Superior temporal gyrus (tissue), 1 donor: ENCODE data around the gene COMMD6.

Experiments used
- DNase-seq: peaks from one replicate; pipeline ENCODE4 v3.0.0-alpha.2; 2016; ENCODE audit errors: extremely low spot score

COMMD6 gene

DNA sequence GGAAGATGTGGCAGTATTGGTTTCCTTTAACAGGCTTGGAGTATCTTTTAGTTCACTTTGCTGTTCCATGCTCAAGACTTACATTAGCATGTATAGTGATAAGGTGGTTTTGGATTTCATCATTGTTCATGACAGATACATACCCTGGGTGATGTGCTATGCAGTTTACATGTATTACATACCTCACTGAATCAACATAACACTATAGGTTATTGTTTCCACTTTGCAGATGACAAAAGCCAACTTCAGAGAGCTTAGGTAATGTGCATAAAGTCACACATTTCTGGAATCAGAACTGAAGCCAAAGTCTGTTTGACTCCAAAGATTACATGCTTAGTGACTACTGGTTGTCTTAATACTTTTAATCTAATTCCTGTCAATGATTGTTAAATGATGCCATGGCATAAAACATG lies 7.1 kb downstream of the COMMD6 start:
- no peak for DNase-seq

DNA sequence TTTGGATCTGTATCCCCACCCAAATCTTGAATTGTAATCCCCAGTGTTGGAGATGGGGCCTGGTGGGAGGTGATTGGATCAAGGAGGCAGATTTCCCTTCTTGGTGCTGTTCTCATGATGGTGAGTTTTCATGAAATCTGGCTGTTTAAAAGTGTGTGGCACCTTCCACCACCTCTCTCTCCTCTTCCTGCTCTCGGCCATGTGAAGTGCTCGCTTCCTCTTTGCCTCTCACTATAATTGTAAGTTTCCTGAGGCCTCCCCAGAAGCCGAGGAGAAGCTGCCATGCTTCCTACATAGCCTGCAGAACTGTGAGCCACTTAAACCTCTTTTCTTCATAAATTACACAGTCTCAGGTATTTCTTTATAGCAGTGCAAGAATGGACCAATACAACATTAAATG lies 15.7 kb downstream of the COMMD6 start:
- DNase-seq, result no peak

GRCh38 chr13:75518439-75519088 lies 19.1 kb downstream of the COMMD6 start:
- no peak for DNase-seq

DNA sequence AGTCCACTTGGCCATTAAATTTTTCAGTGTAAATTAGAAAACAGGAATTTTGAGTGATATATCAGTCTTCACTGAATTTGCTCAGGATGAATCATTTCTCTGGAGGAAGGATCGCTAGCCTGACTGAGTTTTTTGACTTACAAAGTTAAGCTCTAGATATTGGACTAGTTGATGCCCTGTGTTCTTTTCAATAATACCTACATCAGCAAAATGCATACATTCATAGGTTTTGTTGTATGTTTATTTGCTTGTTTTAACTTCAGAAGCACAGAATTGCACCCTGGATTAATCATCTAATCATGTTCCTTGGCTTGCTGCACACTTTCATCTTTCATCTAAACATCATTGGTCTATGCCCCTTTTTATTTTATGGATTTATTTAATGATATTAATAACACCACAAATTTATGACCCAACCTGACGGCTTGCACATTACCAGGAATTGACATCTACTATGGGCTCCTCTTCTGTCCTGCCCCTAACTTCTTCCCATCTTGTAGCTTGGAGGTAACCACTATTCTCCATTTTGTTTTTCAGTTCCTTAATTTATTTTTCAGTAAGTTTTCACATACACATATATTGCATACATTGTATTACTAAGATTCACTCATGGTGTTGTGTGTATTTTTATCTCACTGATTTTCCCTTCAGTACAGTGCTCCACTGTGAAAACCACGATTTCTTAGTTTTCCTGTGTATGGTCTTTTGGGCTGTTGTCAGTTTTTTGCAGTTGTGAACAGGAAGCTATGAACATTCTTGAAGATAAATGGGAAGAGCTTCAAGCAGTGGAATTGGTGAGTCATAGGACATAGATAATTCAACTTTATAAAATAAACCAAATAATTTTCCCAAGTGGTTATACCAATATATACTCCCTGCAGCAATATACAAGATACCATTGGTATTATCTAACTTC lies 23.3 kb downstream of the COMMD6 start:
- no peak for DNase-seq

DNA sequence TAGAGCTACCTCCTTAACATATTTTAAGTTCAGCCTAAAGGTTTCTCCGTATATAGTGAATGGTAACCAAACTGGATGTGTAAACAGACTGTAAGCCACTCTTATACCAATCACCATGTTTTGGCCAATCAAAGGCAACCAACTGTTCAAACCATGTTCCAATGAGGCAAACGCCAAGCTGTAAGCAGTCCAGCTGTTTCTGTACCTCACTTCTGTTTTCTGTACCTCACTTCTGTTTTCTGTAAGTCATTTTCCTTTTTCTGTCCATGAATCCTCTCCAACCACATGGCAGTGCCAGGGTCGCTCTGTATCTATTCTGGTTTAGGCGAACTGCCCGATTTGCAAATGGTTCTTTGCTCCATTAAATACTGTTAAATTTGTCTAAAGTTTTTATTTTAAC lies 24.4 kb downstream of the COMMD6 start:
- no peak for DNase-seq

DNA sequence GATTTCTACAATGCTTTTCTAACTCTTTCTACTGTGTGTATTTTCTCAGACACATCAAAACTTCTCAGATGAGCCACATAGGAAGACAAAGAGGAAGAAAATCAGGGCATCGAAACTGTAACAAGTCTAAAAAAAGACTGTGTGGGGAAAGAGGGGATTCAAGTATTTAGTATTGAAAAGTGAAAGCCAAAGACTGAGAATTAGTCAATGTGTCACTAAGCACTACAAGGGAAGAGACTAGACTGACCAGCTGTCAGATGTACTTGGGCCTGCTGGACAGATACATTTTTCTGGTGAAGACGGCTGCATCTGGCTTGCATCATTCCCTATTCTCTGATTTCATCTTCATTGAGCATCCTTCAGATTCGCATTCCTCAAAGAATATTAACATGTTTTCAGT lies 25.4 kb downstream of the COMMD6 start:
- DNase-seq, result no peak

- no peak for DNase-seq
Observed at GRCh38 chr13:75511051-75511625, 26.5 kb downstream of the COMMD6 start.

- DNase-seq, result no peak
Observed at GRCh38 chr13:75508002-75508548, 29.6 kb downstream of the COMMD6 start.

GRCh38 chr13:75507027-75508001 lies 30.3 kb downstream of the COMMD6 start:
- DNase-seq, result no peak

- DNase-seq, result no peak
Observed at GRCh38 chr13:75506018-75506417, 31.6 kb downstream of the COMMD6 start.

DNA sequence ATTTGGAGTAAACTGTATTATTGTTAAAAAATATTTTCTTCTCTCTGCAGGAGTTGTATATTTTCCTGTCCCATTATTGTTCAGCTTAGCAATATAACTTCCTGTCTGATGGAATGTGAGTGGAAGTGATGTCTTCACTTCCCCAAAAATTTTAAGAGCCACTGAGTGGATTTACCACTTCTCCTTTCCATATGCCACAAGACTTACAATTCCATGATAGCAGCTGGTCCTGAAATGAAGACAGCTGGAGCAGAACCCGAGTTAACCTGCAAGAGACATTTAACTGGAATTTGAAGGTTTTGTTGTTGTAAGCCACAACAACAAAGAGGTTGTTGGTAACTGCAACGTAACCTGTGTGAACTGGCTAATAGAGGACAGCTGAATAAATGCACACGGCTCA lies 32.3 kb downstream of the COMMD6 start:
- no peak for DNase-seq

DNA sequence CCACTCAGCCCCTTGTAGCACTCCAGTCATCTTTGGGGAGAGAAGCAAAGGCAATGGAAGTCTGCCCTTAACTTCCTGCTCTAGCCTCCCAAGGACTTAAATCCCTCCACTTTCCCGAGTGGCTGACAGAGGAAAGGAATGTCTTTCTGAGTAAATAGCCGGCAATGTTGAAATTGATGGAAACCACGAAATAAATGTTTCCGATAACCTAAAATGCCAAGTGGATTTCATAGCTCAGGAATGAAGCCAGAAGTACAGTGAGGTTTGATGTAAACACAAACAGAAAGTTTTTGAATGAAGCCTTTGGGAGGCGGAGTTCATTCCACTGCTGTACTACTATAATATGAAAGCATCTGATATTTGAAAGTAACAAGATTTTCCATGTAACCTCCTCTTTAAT lies 41.7 kb downstream of the COMMD6 start:
- DNase-seq, result no peak

DNA sequence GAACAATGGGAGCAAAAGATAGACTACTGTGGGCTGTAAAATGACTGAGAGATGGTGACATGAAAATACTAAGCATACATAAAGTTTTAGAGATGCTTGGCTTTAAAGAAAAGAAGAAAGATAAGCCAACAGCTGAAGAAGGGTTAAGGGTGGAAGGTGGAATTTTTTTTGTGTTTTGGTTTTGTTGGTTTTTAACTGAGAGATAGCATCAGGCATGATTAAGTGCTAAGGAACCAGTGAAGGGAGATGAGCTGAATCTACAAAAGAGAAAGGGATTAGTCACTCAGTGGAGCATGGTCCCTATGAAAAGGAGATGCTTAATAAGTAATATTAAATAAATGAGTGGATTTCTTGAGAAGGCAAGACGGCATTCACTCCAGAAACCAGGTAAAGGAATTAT lies 43.1 kb downstream of the COMMD6 start:
- no peak for DNase-seq

- DNase-seq, result no peak
Observed at GRCh38 chr13:75493156-75493555, 44.5 kb downstream of the COMMD6 start.

GRCh38 chr13:75492389-75492788 lies 45.3 kb downstream of the COMMD6 start:
- DNase-seq, result no peak

GRCh38 chr13:75491376-75491775 lies 46.3 kb downstream of the COMMD6 start:
- no peak for DNase-seq

- no peak for DNase-seq
Observed at GRCh38 chr13:75489502-75490263, 48.0 kb downstream of the COMMD6 start.

DNA sequence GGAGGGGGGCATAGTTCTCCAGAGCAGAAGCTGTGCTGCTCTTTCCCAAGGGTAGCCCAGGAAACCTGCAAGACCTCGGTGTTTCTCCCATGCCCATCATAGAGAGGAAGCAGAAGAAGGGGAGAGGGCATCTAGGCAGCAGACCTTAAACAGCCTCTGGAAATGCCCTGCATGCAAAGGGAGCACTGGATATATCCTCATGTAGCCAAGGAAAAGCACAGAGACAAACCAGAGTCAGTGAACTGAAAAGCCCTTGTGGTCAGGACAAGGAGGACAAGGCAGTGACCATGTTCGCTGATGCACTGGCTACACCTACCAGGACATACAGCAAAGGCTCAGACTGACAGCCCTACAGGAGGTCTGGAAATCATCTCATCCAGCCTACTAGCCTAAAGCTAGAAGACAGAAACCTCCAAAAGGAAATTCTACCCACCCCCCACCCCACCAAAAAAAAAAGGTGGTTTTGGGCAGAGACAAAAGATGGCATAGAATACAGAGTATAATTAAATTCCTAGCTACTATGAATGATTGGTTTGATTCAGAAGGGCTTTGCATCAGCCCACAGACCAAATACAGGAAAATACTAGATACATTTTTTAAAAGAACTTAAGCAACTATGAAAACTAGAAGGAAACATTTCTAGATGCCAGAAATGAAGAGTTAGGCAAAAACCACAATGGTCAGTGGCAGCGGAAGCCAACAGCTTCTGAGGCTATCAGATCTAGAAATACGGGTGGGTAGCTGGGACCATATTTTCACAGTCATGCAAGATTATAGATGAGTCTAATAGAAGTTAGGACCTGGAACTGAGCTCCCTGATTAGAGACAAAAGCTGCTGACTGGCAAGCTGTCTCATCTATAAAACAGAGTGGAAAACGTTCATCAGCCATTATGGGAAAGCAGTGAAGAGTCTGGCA lies 51.2 kb downstream of the COMMD6 start:
- DNase-seq, result no peak

DNA sequence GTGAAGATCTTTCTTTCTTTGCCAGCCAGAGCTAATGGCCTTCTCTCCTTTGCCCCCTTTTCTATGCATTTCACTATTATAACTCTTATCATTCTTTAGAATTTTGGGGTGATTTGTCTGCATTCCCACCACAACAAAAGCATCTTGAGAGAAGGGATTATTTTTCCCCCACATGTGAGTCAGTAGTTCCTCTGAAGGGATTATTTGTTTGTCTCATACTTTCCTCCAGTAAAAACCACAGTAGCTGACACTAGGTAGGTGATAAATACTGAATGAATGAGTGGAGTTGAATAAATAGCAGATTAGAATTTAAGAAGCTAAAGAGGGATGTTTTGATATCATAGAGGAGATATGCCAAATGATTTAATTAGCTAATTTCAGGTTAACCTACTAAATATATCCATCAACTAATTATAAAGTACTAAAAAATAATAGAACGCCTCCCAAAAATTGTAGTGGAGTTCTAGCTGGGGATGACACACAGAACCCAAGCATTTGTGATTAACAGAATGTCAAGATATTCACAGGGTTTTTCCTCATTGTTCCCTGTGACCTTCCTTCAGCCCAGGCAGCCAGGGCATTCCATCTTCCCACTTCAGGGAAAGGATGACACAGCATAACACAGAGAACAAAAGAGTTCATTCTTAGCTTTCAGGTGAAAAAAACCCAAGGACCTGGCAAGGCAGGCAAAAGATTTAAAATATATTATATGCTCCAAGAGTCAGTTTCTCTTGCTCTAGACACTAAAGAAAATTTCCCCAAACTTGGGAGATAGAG lies 52.2 kb downstream of the COMMD6 start:
- no peak for DNase-seq
